Astrocyte of the hippocampus (primary cell): ENCODE data around the gene EEFSEC.

Experiments
- DNase-seq: peaks from one replicate; pipeline ENCODE4 v3.0.0; 2011; ENCODE audit warnings: low read depth, low spot score

Gene EEFSEC

GRCh38 chr3:128442070-128442469 lies 288.8 kb downstream of the EEFSEC start:
- DNase-seq: no peak

GRCh38 chr3:128442949-128443348 lies 289.7 kb downstream of the EEFSEC start:
- DNase-seq: no peak

- no peak for DNase-seq
These were observed 290.5 kb downstream of the EEFSEC start for GRCh38 chr3:128443771-128444170.

- no peak for DNase-seq
These were observed 292.1 kb downstream of the EEFSEC start for GRCh38 chr3:128445357-128445756.

GRCh38 chr3:128446821-128447220 lies 293.5 kb downstream of the EEFSEC start:
- DNase-seq: no peak

- no peak for DNase-seq
These were observed 294.3 kb downstream of the EEFSEC start for GRCh38 chr3:128447561-128448013.

GRCh38 chr3:128448491-128448890 lies 295.2 kb downstream of the EEFSEC start:
- DNase-seq: no peak

- no peak for DNase-seq
These were observed 295.9 kb downstream of the EEFSEC start for GRCh38 chr3:128449111-128449638.

GRCh38 chr3:128452120-128452519 lies 298.8 kb downstream of the EEFSEC start:
- no peak for DNase-seq

- no peak for DNase-seq
These were observed 299.5 kb downstream of the EEFSEC start for GRCh38 chr3:128452678-128453275.

GRCh38 chr3:128453501-128454309 lies 300.4 kb downstream of the EEFSEC start:
- no peak for DNase-seq

- no peak for DNase-seq
These were observed 301.0 kb downstream of the EEFSEC start for GRCh38 chr3:128454310-128454618.

GRCh38 chr3:128455116-128455515 lies 301.8 kb downstream of the EEFSEC start:
- no peak for DNase-seq

- DNase-seq: no peak
These were observed 302.8 kb downstream of the EEFSEC start for GRCh38 chr3:128455786-128456748.

GRCh38 chr3:128456776-128457715 lies 303.8 kb downstream of the EEFSEC start:
- no peak for DNase-seq

GRCh38 chr3:128457937-128458336 lies 304.7 kb downstream of the EEFSEC start:
- DNase-seq: no peak
